ENCODE results near the gene TGFB3. TPM values are rescaled to one million over a fixed set of nuclear protein-coding genes. Genes with fewer than 3 reads are reported as not detected.

The TGFB3 gene
- total and polyA plus RNA-seq, 2 donors (not counting 3 experiments of a cell fraction or from before 2014, with no cell fraction given): 5.3 to 5.4 TPM

- dilution Hi-C loops (cut with MboI; ENCODE audit: extremely low pct_ligation_motif_present, low sequenced_read_pairs) (no loop called here), intact Hi-C loops (cut with micrococcal nuclease) (no loop called here)
- H3K4me1 ChIP-seq (ENCODE audit: control insufficient read depth, extremely low read depth, insufficient read depth, low read length): peaks cover 3% of the 10 kb centered on the region
- ChIA-PET POLR2A (no interaction called here), CTCF (interaction anchor here (1.7 to 2.4 kb wide), 4 partner anchors 9 to 55 kb away, joined by 5 to 16 read pairs (median 7); no protein-coding TSS in a partner anchor)
- no peak overlapping the region for H3K9ac ChIP-seq (replicated peaks; ENCODE audit: extremely low read depth, insufficient read depth, low read length)
- no peak overlapping the region for H3K27ac ChIP-seq (ENCODE audit: insufficient read depth, low read depth, low read length)
- FAIRE-seq: no peak
- no peak overlapping the region for H3K4me2 ChIP-seq (ENCODE audit: insufficient read depth, low read length)
- H3K9me3 ChIP-seq (replicated peaks; ENCODE audit: control insufficient read depth, insufficient read depth, low read length): no peaks in the 10 kb centered on the region
- no peak overlapping the region for H3K4me3 ChIP-seq (replicated peaks in 1 of 3; ENCODE audit: insufficient read depth in 1 of 3, low read depth in 1 of 3, low read length in 3 of 3)
- H4K20me1 ChIP-seq (replicated peaks; ENCODE audit: control insufficient read depth, extremely low read depth, insufficient read depth, low read length): no peaks in the 10 kb centered on the region
- DNase-seq (ENCODE audit: low read depth, low spot score): no peak
- H3K27me3 ChIP-seq (ENCODE audit: control insufficient read depth in 2 of 2, insufficient read depth in 2 of 2, low read length in 2 of 2): no peaks in the 10 kb centered on the region
- no peaks in the 10 kb centered on the region for H3K79me2 ChIP-seq (ENCODE audit: control insufficient read depth, insufficient read depth, low read length)
- no TSS peak for BruUV-seq (replicated peaks)
- no peak overlapping the region for H2AFZ ChIP-seq (ENCODE audit: low read depth, low read length)
- no peaks in the 10 kb centered on the region for H3K9me1 ChIP-seq (replicated peaks; ENCODE audit: control insufficient read depth, extremely low read depth, insufficient read depth, low read length)
- H3K36me3 ChIP-seq (ENCODE audit: control insufficient read depth in 2 of 2, extremely low read depth in 1 of 2, insufficient read depth in 2 of 2, low read length in 2 of 2): no peaks in the 10 kb centered on the region
- TF ChIP-seq, protein P1, sequence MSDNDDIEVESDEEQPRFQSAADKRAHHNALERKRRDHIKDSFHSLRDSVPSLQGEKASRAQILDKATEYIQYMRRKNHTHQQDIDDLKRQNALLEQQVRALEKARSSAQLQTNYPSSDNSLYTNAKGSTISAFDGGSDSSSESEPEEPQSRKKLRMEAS (IDR thresholded peaks at IDR 0.05; ENCODE audit: insufficient read depth, insufficient read length): no peak
- TF ChIP-seq CTCF (IDR thresholded peaks at IDR 0.05; ENCODE audit: extremely low read depth in 1 of 2, insufficient read depth in 1 of 2, low read depth in 1 of 2, low read length in 2 of 2) (no peak), MYC (IDR thresholded peaks at IDR 0.05; ENCODE audit: low read depth, low read length) (no peak), FOS (IDR thresholded peaks at IDR 0.05; ENCODE audit: borderline replicate concordance, insufficient read depth, low read length) (no peak), POLR2AphosphoS5 (IDR thresholded peaks at IDR 0.05; ENCODE audit: insufficient read depth, low read depth, low read length) (no peak), GATA2 (IDR thresholded peaks at IDR 0.05; ENCODE audit: insufficient read depth, insufficient read length, low read depth, low read length) (no peak), JUN (IDR thresholded peaks at IDR 0.05; ENCODE audit: borderline replicate concordance, insufficient read depth, insufficient read length, low read depth) (no peak), EZH2 (IDR thresholded peaks at IDR 0.05; ENCODE audit: borderline replicate concordance, low read depth, low read length, severe bottlenecking) (no peak), POLR2A (IDR thresholded peaks at IDR 0.05; ENCODE audit: low read depth, low read length) (no peak)
These were observed 54.2 kb downstream of the TGFB3 start for GRCh38 chr14:75927564-75928087.
